GM23338 (cell line): ENCODE measurements around the gene GDE1. TPM values are rescaled to one million over a fixed set of nuclear protein-coding genes. Genes with fewer than 3 reads are reported as not detected.

ENCODE experiments used
- ATAC-seq: fragments of 200-7000 bp; cut with Tn5 transposase; 3 replicates; pipeline ENCODE4 v1.9.1; 2020
- DNase-seq: peaks from one replicate; pipeline ENCODE4 v3.0.0-alpha.2; 2015; ENCODE audit warnings: low spot score
- H2AFZ ChIP-seq: fragments of 200-600 bp; sonication (generic); 2 replicates; pipeline ENCODE4 v1.8.0; 2016; ENCODE audit warnings: antibody characterized with exemption, mild to moderate bottlenecking, moderate library complexity
- H3F3A ChIP-seq: fragments of 200-600 bp; sonication (generic); replicated peaks from 2 replicates; pipeline ENCODE4 v1.8.0; 2017; ENCODE audit warnings: antibody characterized with exemption, mixed run types, low read depth
- H3K27ac ChIP-seq: fragments of 200-600 bp; sonication (generic); 2 replicates; pipeline ENCODE4 v1.6.1; 2016; ENCODE audit warnings: low read depth
- H3K27me3 ChIP-seq: fragments of 200-600 bp; sonication (generic); 2 replicates; pipeline ENCODE4 v1.8.0; 2016; ENCODE audit warnings: mild to moderate bottlenecking, mixed run types, moderate library complexity; ENCODE audit not compliant: insufficient read depth
- H3K36me3 ChIP-seq: fragments of 200-600 bp; sonication (generic); 2 replicates; pipeline ENCODE4 v1.8.0; 2016; ENCODE audit warnings: mild to moderate bottlenecking; ENCODE audit not compliant: insufficient read depth
- H3K4me1 ChIP-seq: fragments of 200-600 bp; sonication (generic); 2 replicates; pipeline ENCODE4 v1.8.0; 2016; ENCODE audit warnings: mild to moderate bottlenecking, moderate library complexity; ENCODE audit not compliant: insufficient read depth
- H3K4me2 ChIP-seq: fragments of 200-600 bp; sonication (generic); 2 replicates; pipeline ENCODE4 v1.7.1; 2017; ENCODE audit warnings: mixed run types
- H3K4me3 ChIP-seq: fragments of 200-600 bp; sonication (generic); 2 replicates; pipeline ENCODE4 v1.6.1; 2016; ENCODE audit warnings: mixed run types
- H3K79me2 ChIP-seq: fragments of 200-600 bp; sonication (generic); replicated peaks from 2 replicates; pipeline ENCODE4 v1.8.0; 2017; ENCODE audit warnings: mild to moderate bottlenecking; ENCODE audit not compliant: insufficient read depth
- H3K9me2 ChIP-seq: fragments of 200-600 bp; sonication (generic); 2 replicates; pipeline ENCODE4 v1.8.0; 2017; ENCODE audit not compliant: insufficient read depth
- H4K20me1 ChIP-seq: fragments of 200-600 bp; sonication (generic); replicated peaks from 2 replicates; pipeline ENCODE4 v1.8.0; 2017; ENCODE audit warnings: mild to moderate bottlenecking; ENCODE audit not compliant: insufficient read depth
- H3K27ac Mint-ChIP-seq: 2 replicates; pipeline ENCODE4 v1.8.0; 2020; ENCODE audit warnings: inconsistent platforms, mild to moderate bottlenecking, moderate library complexity, mixed read lengths
- H3K27me3 Mint-ChIP-seq: 3 replicates; pipeline ENCODE4 v1.8.0; 2022; ENCODE audit warnings: low read depth, mild to moderate bottlenecking, moderate library complexity, mixed read lengths, inconsistent platforms; ENCODE audit not compliant: insufficient read depth, poor library complexity
- H3K36me3 Mint-ChIP-seq: 3 replicates; pipeline ENCODE4 v1.8.0; 2021; ENCODE audit warnings: low read depth, mild to moderate bottlenecking, inconsistent platforms, moderate library complexity, mixed read lengths
- H3K4me1 Mint-ChIP-seq: 3 replicates; pipeline ENCODE4 v1.8.0; 2020; ENCODE audit warnings: mild to moderate bottlenecking, inconsistent platforms, mixed read lengths
- H3K4me3 Mint-ChIP-seq: 3 replicates; pipeline ENCODE4 v1.8.0; 2021; ENCODE audit warnings: moderate library complexity, mild to moderate bottlenecking, inconsistent platforms, mixed read lengths
- H3K9me3 Mint-ChIP-seq: 3 replicates; pipeline ENCODE4 v1.8.0; 2020; ENCODE audit warnings: moderate library complexity, mild to moderate bottlenecking, inconsistent platforms, mixed read lengths
- CREB1 ChIP-seq: fragments of 250-450 bp; sonication (Bioruptor Pico); IDR thresholded peaks from 2 replicates; pipeline ENCODE4 v1.5.0; 2020; ENCODE audit warnings: low read depth, mild to moderate bottlenecking, moderate library complexity
- POLR2AphosphoS5 ChIP-seq: IDR thresholded peaks from 2 replicates; pipeline ENCODE4 v1.6.1; 2016; ENCODE audit warnings: antibody characterized with exemption, low read depth
- polyA plus RNA-seq: library from polyadenylated mRNA; unstranded; fragments of >200 nt; fragmentation: Nextera tagmentation; extraction: Ambion mirVana; gene quantifications from 2 replicates; pipeline ENCODE4 v1.2.1, GENCODE V29; 2016
- total RNA-seq: library from RNA; depleted of rRNA; stranded (reverse); fragments of >200 nt; shearing (Covaris generic); gene quantifications from 2 replicates; pipeline ENCODE4 v1.2.3, GENCODE V29; 2014; rRNA removed
- TF ChIP-seq, protein P1 (sequence below): IDR thresholded peaks from one replicate; pipeline ENCODE4 v1.6.1; 2018; ENCODE audit warnings: antibody characterized with exemption; ENCODE audit not compliant: unreplicated experiment
- TF ChIP-seq, protein P2 (sequence below): IDR thresholded peaks from 2 replicates; pipeline ENCODE4 v1.6.1; 2016; ENCODE audit warnings: antibody characterized with exemption
- TF ChIP-seq, protein P3 (sequence below), 2 experiments: fragments of 200-600 bp in 1 of 2; sonication (generic) in 1 of 2; conservative IDR thresholded peaks; 2 replicates each; pipeline versions ENCODE4 v1.5.1 to v1.6.1; 2016 to 2017; ENCODE audit warnings: antibody characterized with exemption in 2 of 2, low read depth in 2 of 2, mild to moderate bottlenecking in 2 of 2, moderate library complexity in 1 of 2

Gene GDE1
- total and polyA plus RNA-seq, 2 experiments from 2014 or later, result 30.0 to 69.3 TPM

DNA sequence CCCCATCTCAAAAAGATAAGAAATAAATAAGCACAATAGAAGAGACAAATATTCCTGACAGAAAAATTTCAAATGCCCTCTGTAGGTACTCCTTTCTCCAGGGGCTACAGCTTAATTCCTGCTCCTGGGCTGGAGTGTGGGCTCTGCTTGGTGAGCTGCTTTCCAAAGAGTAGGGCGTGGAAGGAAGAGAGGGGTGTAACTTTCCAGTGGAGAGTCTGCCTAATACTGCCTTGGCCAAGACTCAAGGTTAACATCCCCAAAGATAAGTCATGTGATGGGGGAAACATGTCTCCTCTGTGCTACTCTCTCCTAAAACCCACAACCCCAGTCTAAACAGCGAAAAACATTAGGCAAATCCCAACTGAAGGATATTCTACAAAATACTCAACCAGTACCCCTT lies 61.5 kb downstream of the GDE1 start (continued):
- TF ChIP-seq, protein P1, sequence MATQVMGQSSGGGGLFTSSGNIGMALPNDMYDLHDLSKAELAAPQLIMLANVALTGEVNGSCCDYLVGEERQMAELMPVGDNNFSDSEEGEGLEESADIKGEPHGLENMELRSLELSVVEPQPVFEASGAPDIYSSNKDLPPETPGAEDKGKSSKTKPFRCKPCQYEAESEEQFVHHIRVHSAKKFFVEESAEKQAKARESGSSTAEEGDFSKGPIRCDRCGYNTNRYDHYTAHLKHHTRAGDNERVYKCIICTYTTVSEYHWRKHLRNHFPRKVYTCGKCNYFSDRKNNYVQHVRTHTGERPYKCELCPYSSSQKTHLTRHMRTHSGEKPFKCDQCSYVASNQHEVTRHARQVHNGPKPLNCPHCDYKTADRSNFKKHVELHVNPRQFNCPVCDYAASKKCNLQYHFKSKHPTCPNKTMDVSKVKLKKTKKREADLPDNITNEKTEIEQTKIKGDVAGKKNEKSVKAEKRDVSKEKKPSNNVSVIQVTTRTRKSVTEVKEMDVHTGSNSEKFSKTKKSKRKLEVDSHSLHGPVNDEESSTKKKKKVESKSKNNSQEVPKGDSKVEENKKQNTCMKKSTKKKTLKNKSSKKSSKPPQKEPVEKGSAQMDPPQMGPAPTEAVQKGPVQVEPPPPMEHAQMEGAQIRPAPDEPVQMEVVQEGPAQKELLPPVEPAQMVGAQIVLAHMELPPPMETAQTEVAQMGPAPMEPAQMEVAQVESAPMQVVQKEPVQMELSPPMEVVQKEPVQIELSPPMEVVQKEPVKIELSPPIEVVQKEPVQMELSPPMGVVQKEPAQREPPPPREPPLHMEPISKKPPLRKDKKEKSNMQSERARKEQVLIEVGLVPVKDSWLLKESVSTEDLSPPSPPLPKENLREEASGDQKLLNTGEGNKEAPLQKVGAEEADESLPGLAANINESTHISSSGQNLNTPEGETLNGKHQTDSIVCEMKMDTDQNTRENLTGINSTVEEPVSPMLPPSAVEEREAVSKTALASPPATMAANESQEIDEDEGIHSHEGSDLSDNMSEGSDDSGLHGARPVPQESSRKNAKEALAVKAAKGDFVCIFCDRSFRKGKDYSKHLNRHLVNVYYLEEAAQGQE, result no peak
- no peak for TF ChIP-seq POLR2AphosphoS5
- TF ChIP-seq, protein P2, sequence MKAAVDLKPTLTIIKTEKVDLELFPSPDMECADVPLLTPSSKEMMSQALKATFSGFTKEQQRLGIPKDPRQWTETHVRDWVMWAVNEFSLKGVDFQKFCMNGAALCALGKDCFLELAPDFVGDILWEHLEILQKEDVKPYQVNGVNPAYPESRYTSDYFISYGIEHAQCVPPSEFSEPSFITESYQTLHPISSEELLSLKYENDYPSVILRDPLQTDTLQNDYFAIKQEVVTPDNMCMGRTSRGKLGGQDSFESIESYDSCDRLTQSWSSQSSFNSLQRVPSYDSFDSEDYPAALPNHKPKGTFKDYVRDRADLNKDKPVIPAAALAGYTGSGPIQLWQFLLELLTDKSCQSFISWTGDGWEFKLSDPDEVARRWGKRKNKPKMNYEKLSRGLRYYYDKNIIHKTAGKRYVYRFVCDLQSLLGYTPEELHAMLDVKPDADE, result no peak
- TF ChIP-seq CREB1 (CRISPR knock-in tag), result no peak

DNA sequence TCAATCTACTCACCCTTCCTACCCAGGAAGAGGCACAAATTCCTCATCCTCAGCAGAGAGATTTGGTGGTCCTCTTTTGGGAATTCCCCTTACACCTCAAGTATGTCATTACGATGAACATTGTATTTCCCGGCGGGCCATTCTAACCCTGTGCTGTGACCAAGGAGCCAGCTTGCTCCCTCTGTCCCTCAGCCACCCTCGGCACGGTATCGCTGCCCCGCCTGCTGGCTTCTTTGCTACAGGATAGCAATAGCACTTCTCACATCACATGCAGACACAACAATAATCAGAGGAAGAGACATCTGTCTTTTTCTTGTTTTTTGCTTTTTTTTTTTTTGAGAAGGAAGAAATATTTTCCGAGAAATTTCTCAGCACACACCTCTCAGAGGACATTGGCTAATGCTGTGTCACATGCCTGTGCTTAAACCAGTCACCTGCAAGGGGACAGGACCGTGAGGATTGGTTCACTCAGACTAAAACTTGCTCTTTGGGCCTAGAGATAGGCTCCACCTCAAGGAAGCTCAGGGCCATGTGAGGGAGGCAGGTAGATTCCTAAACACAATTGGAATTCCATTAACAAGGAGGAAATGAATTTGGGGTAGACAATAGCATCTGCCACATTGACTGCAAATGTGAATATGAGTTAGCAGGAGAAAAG lies 63.0 kb downstream of the GDE1 start:
- H3K36me3 Mint-ChIP-seq, result no peaks in the 10 kb centered on the region; the same call in 2 of the 3 replicates
- H3K27me3 Mint-ChIP-seq, result peaks cover 4% of the 10 kb centered on the region
- Histone ChIP-seq H3K27me3 (no peaks in the 10 kb centered on the region), H3K79me2 (no peaks in the 10 kb centered on the region), H2AFZ (peak overlapping the region; percentile 78; the same call in 1 of the 2 replicates), H3K4me3 (no peak overlapping the region), H3K4me1 (no peaks in the 10 kb centered on the region), H3K4me2 (no peak overlapping the region), H3K9me2 (no peaks in the 10 kb centered on the region), H3K27ac (no peak overlapping the region), H3F3A (no peaks in the 10 kb centered on the region), H3K36me3 (no peaks in the 10 kb centered on the region), H4K20me1 (no peaks in the 10 kb centered on the region)
- TF ChIP-seq, protein P3, sequence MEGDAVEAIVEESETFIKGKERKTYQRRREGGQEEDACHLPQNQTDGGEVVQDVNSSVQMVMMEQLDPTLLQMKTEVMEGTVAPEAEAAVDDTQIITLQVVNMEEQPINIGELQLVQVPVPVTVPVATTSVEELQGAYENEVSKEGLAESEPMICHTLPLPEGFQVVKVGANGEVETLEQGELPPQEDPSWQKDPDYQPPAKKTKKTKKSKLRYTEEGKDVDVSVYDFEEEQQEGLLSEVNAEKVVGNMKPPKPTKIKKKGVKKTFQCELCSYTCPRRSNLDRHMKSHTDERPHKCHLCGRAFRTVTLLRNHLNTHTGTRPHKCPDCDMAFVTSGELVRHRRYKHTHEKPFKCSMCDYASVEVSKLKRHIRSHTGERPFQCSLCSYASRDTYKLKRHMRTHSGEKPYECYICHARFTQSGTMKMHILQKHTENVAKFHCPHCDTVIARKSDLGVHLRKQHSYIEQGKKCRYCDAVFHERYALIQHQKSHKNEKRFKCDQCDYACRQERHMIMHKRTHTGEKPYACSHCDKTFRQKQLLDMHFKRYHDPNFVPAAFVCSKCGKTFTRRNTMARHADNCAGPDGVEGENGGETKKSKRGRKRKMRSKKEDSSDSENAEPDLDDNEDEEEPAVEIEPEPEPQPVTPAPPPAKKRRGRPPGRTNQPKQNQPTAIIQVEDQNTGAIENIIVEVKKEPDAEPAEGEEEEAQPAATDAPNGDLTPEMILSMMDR (conservative IDR thresholded peaks at IDR 0.05; ENCODE audit: low read depth in 2 of 2), result peak in 1 of 2 experiments; percentile 33; a peak in 1 of 4 replicates
- TF ChIP-seq, protein P2, result no peak
- DNase-seq (peak; percentile 50), ATAC-seq (peak; percentile 61)
- peak overlapping the region; percentile 14; the same call in 1 of the 2 replicates for H3K27ac Mint-ChIP-seq
- H3K9me3 Mint-ChIP-seq, result no peaks in the 10 kb centered on the region
- H3K4me3 Mint-ChIP-seq, result no peak overlapping the region
- peaks cover 3% of the 10 kb centered on the region; the same call in 1 of the 3 replicates for H3K4me1 Mint-ChIP-seq

Other genes starting within 250 kb of the GDE1 start
- not detected in 2 replicates for gene CLEC19A, start 236.4 kb downstream of the GDE1 start, total RNA-seq
- 0.26 TPM in 1 of 2 replicates, not detected in the other for gene CLEC19A, start 236.4 kb downstream of the GDE1 start, polyA plus RNA-seq
- 1.7 and 2.3 TPM in 2 replicates for gene TMC5, start 104.2 kb downstream of the GDE1 start, total RNA-seq
- 4.8 and 7.0 TPM in 2 replicates for gene TMC5, start 104.2 kb downstream of the GDE1 start, polyA plus RNA-seq
- 20.9 and 25.4 TPM in 2 replicates for gene CCP110, start 1.8 kb upstream of the GDE1 start, total RNA-seq
- 8.3 and 10.7 TPM in 2 replicates for gene CCP110, start 1.8 kb upstream of the GDE1 start, polyA plus RNA-seq
- gene VPS35L, start 33.6 kb upstream of the GDE1 start, total RNA-seq, result 54.6 and 61.3 TPM in 2 replicates
- gene VPS35L, start 33.6 kb upstream of the GDE1 start, polyA plus RNA-seq, result 48.0 and 49.7 TPM in 2 replicates
- gene KNOP1, start 196.1 kb upstream of the GDE1 start, total RNA-seq, result 56.1 and 57.7 TPM in 2 replicates
- gene KNOP1, start 196.1 kb upstream of the GDE1 start, polyA plus RNA-seq, result 190 and 207 TPM in 2 replicates
- 7.9 and 10.0 TPM in 2 replicates for gene IQCK, start 196.2 kb upstream of the GDE1 start, total RNA-seq
- gene IQCK, start 196.2 kb upstream of the GDE1 start, polyA plus RNA-seq, result 5.8 and 7.6 TPM in 2 replicates